Suprapubic skin (tissue), 4 donors: ENCODE measurements around the gene F2RL3. TPM values are rescaled to one million over a fixed set of nuclear protein-coding genes. Genes with fewer than 3 reads are reported as not detected.
"Not testable (repeated sequence)": the region's sequence is repeated elsewhere in the genome, so short reads cannot be mapped to it uniquely, and the experiment has no call there.

ENCODE experiments used
- DNase-seq, 2 donors: peaks; one replicate each; pipeline ENCODE4 v3.0.0-alpha.2; 2019; ENCODE audit warnings: low spot score in 2 of 2
- H3K27ac ChIP-seq: fragments of 200-600 bp; sonication (generic); one replicate; pipeline ENCODE4 v1.5.1; 2019
- H3K27me3 ChIP-seq: fragments of 200-600 bp; sonication (generic); one replicate; pipeline ENCODE4 v1.5.1; 2019
- H3K36me3 ChIP-seq: fragments of 200-600 bp; sonication (generic); one replicate; pipeline ENCODE4 v1.5.1; 2019
- H3K4me1 ChIP-seq: fragments of 200-600 bp; sonication (generic); one replicate; pipeline ENCODE4 v1.5.1; 2019
- H3K4me3 ChIP-seq: fragments of 200-600 bp; sonication (generic); one replicate; pipeline ENCODE4 v1.5.1; 2019; ENCODE audit warnings: mild to moderate bottlenecking
- H3K9me3 ChIP-seq: fragments of 200-600 bp; sonication (generic); one replicate; pipeline ENCODE4 v1.5.1; 2019
- CTCF ChIP-seq, 2 donors: fragments of 200-600 bp in 1 of 2; fragments of 450-650 bp in 1 of 2; sonication (generic) in 1 of 2; IDR thresholded peaks; one replicate each; pipeline ENCODE4 v1.5.1; 2016 to 2019; ENCODE audit warnings: antibody characterized with exemption in 2 of 2, mild to moderate bottlenecking in 1 of 2, moderate library complexity in 1 of 2
- EP300 ChIP-seq: sonication (generic); formaldehyde crosslinking; IDR thresholded peaks from one replicate; pipeline ENCODE4 v1.6.1; 2017; ENCODE audit warnings: antibody characterized with exemption
- POLR2A ChIP-seq, 2 donors: fragments of 450-650 bp; IDR thresholded peaks; one replicate each; pipeline ENCODE4 v1.6.1; 2017; ENCODE audit warnings: antibody characterized with exemption in 2 of 2, mild to moderate bottlenecking in 2 of 2, moderate library complexity in 2 of 2
- POLR2AphosphoS5 ChIP-seq, 3 donors: sonication (generic); formaldehyde crosslinking; IDR thresholded peaks; one replicate each; pipeline ENCODE4 v1.6.1; 2017; ENCODE audit warnings: antibody characterized with exemption in 3 of 3
- WGBS: methylation state at CpG from one replicate; pipeline ENCODE4 v1.1.5; 2018; 5-methylcytosine and 5-hydroxymethylcytosine counted together
- total RNA-seq, 4 donors: library from RNA; depleted of rRNA; stranded (reverse); fragments of >200 nt; gene quantifications; one replicate each; pipeline ENCODE4 v1.1.0, GENCODE V29; 2016

Gene F2RL3
- total RNA-seq, 4 donors from 2014 or later: 0.57 to 3.9 (median 1.2) TPM

DNA sequence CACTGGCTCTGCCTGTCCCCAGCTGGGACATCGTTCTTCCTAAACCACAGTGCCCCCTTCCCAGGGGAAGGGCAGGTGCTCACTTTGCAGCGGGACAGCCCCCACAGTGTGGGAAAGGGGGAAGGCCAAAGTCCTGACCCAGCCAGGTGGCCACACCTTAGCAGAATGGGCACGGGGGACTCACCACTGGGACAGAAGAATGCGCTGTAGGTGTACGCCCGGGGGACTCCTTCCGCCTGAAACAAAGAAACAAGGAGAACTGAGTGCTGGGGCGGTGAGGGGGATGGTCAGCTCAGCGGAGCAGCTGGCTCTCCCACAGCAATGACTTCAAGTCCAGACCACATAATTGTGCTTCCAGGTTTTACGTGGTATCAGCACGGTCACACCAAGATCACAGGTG lies 49.4 kb downstream of the F2RL3 start:
- no peak for DNase-seq
- WGBS: 82% methylated on average over 7 of the region's 11 CpGs
- no peaks in the 10 kb centered on the region for H3K4me1 ChIP-seq
- TF ChIP-seq CTCF (IDR thresholded peaks at IDR 0.05) (no peak), EP300 (no peak), POLR2A (IDR thresholded peaks at IDR 0.05) (no peak), POLR2AphosphoS5 (IDR thresholded peaks at IDR 0.05) (no peak)
- no peak overlapping the region for H3K4me3 ChIP-seq
- no peaks in the 10 kb centered on the region for H3K36me3 ChIP-seq
- H3K27ac ChIP-seq: no peak overlapping the region
- no peaks in the 10 kb centered on the region for H3K27me3 ChIP-seq
- H3K9me3 ChIP-seq: peaks cover 8% of the 10 kb centered on the region

DNA sequence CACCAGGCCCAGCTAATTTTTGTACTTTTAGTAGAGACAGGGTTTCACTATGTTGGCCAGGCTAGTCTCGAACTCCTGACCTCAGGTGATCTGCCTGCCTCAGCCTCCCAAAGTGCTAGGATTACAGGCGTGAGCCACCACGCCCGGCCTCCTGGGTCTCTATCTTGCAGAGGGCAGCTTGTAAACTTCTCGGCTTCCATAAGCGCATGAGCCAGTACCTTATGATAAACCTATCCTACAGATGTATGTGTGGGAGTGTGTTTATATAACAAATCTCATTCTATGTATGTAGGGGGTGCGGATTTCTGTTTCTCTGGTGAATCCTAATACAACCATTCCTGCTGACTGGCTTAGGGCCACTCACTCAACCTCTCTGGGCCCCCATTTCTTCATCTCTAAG lies 51.3 kb downstream of the F2RL3 start:
- not testable (repeated sequence) for H3K4me1 ChIP-seq, H3K36me3 ChIP-seq, H3K9me3 ChIP-seq, H3K4me3 ChIP-seq, H3K27ac ChIP-seq, H3K27me3 ChIP-seq
- 92% methylated on average over 7 of the region's 7 CpGs for WGBS
- peak in 1 of 2 donors; percentile 3 for DNase-seq

GRCh38 chr19:16940626-16941025 lies 51.8 kb downstream of the F2RL3 start:
- no peaks in the 10 kb centered on the region for H3K27me3 ChIP-seq
- no peak overlapping the region for H3K4me3 ChIP-seq
- H3K9me3 ChIP-seq: no peaks in the 10 kb centered on the region
- TF ChIP-seq CTCF (IDR thresholded peaks at IDR 0.05) (no peak), EP300 (no peak), POLR2A (IDR thresholded peaks at IDR 0.05) (no peak), POLR2AphosphoS5 (IDR thresholded peaks at IDR 0.05) (no peak)
- no peaks in the 10 kb centered on the region for H3K36me3 ChIP-seq
- WGBS: 91% methylated on average over 9 of the region's 9 CpGs
- DNase-seq: peak in 1 of 2 donors; percentile 55
- H3K27ac ChIP-seq: no peak overlapping the region
- no peaks in the 10 kb centered on the region for H3K4me1 ChIP-seq

Other genes starting within 250 kb of the F2RL3 start
- 100 to 1,000 TPM in 2 of 4 donors, 10 to 100 TPM in 2; 77.3 to 121 (median 98.8) TPM for gene SMIM7, start 228.9 kb upstream of the F2RL3 start, total RNA-seq
- gene TMEM38A, start 227.9 kb upstream of the F2RL3 start, total RNA-seq: 1 to 10 TPM; 2.3 to 2.8 (median 2.7) TPM
- gene NWD1, start 169.2 kb upstream of the F2RL3 start, total RNA-seq: 1 to 10 TPM in 2 of 4 donors, under 1 TPM in 2; 0.68 to 1.5 (median 1.1) TPM
- gene SIN3B, start 59.6 kb upstream of the F2RL3 start, total RNA-seq: 100 to 1,000 TPM in 1 of 4 donors, 10 to 100 TPM in 3; 32.1 to 122 (median 39.4) TPM
- 1 to 10 TPM; 5.4 to 9.7 (median 9.1) TPM for gene CPAMD8, start 137.8 kb downstream of the F2RL3 start, total RNA-seq
- gene HAUS8, start 186.5 kb downstream of the F2RL3 start, total RNA-seq: 1 to 10 TPM; 2.4 to 4.1 (median 3.0) TPM
- 10 to 100 TPM; 43.6 to 99.9 (median 69.5) TPM for gene MYO9B, start 186.8 kb downstream of the F2RL3 start, total RNA-seq